HG03565 (cell line): ENCODE measurements around the gene CDC23.
"Not testable (repeated sequence)": the region's sequence is repeated elsewhere in the genome, so short reads cannot be mapped to it uniquely, and the experiment has no call there.

ENCODE experiments used
- ATAC-seq: cut with Tn5 transposase; IDR thresholded peaks from one replicate; pipeline ENCODE4 v1.9.1; 2021; ENCODE audit warnings: mild to moderate bottlenecking, moderate library complexity; ENCODE audit not compliant: unreplicated experiment

The CDC23 gene

GRCh38 chr5:138143578-138143977 lies 69.5 kb downstream of the CDC23 start:
- not testable (repeated sequence) for ATAC-seq

DNA sequence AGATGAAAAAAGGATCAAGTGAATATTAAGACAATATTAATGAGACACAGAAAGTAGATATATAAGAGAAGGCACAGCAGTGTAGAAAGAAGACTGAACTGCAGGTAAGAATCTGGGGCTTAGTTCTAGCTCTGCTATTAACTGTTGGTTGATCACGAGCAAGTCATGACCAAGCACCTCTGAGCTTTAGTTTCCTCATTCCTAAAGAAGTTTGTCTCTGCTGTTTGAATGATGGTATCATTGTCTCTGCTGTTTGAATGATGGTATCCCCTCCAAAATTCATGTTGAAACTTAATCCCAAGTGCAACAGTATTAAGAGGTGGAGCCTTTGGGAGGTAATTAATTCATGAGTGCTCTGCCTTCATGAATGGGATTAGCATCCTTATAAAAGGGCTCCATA lies 71.4 kb downstream of the CDC23 start:
- ATAC-seq: no peak

DNA sequence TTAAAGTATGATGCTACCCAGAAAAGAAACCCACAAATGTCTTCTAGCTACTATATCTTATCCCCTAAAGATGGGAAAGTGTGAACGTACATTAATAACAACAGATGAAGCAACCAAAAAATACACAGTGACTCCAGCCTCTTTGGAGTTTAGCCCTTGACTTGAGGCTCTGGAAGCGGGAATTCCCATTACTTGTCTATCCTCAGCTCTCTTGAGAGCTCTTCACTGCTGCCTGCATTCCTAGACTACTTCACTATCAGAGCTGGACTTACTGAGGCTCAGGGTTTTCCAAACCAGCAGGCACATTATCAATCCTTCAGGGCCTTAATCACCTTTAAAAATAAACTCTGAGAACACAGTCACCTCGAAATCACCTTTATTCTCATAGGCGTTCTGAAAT lies 72.9 kb downstream of the CDC23 start:
- no peak for ATAC-seq

DNA sequence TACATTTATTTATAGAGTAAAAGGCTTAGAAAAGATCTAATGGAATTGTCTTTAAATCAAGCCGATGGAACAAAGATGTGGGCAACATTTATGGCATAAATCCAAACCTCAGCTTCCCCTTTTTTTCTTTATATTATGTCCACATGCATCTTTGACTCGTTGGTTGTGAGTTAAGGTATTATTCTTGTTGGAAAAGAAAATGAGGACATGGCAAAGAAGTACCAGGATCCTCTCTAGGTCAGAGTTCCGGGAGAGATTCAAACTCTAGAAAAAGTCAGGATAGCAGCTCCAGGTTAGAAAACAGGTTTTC lies 73.4 kb downstream of the CDC23 start:
- ATAC-seq: no peak

- ATAC-seq: no peak
Observed at GRCh38 chr5:138138949-138139780, 74.0 kb downstream of the CDC23 start, which contains the start of gene NME5. TSS of gene NME5 (minus strand) at chr5:138139428. CDS start at chr5:138138780, 648 bp downstream.
